ENCODE measurements around the gene AVPR1B.

AVPR1B gene

GRCh38 chr1:206097381-206097780, 19.8 kb downstream of the AVPR1B start:
- TF ChIP-seq CTCF (conservative IDR thresholded peaks at IDR 0.05) (no peak), ZFX (IDR thresholded peaks at IDR 0.05) (no peak)
- H3K27ac ChIP-seq: no peak overlapping the region

GRCh38 chr1:206094024-206094423, 23.2 kb downstream of the AVPR1B start:
- no peak overlapping the region for H3K27ac ChIP-seq
- TF ChIP-seq CTCF (conservative IDR thresholded peaks at IDR 0.05): no peak
- no peak for TF ChIP-seq ZFX (IDR thresholded peaks at IDR 0.05)

GRCh38 chr1:206089341-206089740, 27.8 kb downstream of the AVPR1B start:
- TF ChIP-seq CTCF (conservative IDR thresholded peaks at IDR 0.05) (no peak), ZFX (IDR thresholded peaks at IDR 0.05) (no peak)
- H3K27ac ChIP-seq: no peak overlapping the region

GRCh38 chr1:206087091-206087490, 30.1 kb downstream of the AVPR1B start:
- H3K27ac ChIP-seq: no peak overlapping the region
- no peak for TF ChIP-seq ZFX (IDR thresholded peaks at IDR 0.05)

GRCh38 chr1:206083750-206084149, 33.4 kb downstream of the AVPR1B start:
- TF ChIP-seq ZFX (IDR thresholded peaks at IDR 0.05) (no peak), CTCF (conservative IDR thresholded peaks at IDR 0.05) (no peak)
- H3K27ac ChIP-seq: no peak overlapping the region

- TF ChIP-seq CTCF (conservative IDR thresholded peaks at IDR 0.05) (no peak), ZFX (IDR thresholded peaks at IDR 0.05) (no peak)
- no peak overlapping the region for H3K27ac ChIP-seq
Measured at GRCh38 chr1:206082831-206083695, 34.1 kb downstream of the AVPR1B start.

- no peak overlapping the region for H3K27ac ChIP-seq
- TF ChIP-seq CTCF (conservative IDR thresholded peaks at IDR 0.05) (no peak), ZFX (IDR thresholded peaks at IDR 0.05) (no peak)
Measured at GRCh38 chr1:206081856-206082255, 35.3 kb downstream of the AVPR1B start.

Measured in C4-2B (cell line).